C4-2B (cell line): Measurements from ENCODE around the gene SLC66A1.

ENCODE experiments used
- H3K27ac ChIP-seq: fragments of 450-650 bp; 2 replicates; pipeline ENCODE4 v1.5.1; 2017
- ZFX ChIP-seq: fragments of 450-650 bp; IDR thresholded peaks from 2 replicates; pipeline ENCODE4 v1.6.1; 2017
- TF ChIP-seq, protein P1 (sequence below): fragments of 450-650 bp; conservative IDR thresholded peaks from 2 replicates; pipeline ENCODE4 v1.5.1; 2017; ENCODE audit warnings: mild to moderate bottlenecking

SLC66A1 gene

DNA sequence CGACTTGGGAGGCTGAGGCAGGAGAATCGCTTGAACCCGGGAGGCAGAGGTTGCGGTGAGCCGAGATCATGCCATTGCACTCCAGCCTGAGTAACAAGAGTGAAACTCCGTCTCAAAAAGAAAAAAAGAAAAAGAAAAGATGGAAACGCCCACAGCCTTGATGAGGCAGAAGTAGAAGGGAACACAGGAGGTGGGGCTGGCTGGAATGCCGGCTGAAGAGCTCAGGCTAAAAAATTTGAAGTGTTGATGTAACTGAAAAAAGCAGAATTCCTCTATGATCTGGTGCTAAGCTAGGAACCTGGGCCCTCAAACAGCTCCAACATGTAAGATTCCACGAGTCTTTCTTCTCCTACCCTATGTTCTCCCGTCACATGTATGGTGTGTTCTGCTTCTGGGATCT, 53.6 kb downstream of the SLC66A1 start:
- TF ChIP-seq, protein P1, sequence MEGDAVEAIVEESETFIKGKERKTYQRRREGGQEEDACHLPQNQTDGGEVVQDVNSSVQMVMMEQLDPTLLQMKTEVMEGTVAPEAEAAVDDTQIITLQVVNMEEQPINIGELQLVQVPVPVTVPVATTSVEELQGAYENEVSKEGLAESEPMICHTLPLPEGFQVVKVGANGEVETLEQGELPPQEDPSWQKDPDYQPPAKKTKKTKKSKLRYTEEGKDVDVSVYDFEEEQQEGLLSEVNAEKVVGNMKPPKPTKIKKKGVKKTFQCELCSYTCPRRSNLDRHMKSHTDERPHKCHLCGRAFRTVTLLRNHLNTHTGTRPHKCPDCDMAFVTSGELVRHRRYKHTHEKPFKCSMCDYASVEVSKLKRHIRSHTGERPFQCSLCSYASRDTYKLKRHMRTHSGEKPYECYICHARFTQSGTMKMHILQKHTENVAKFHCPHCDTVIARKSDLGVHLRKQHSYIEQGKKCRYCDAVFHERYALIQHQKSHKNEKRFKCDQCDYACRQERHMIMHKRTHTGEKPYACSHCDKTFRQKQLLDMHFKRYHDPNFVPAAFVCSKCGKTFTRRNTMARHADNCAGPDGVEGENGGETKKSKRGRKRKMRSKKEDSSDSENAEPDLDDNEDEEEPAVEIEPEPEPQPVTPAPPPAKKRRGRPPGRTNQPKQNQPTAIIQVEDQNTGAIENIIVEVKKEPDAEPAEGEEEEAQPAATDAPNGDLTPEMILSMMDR: no peak
- no peak for TF ChIP-seq ZFX
- no peak overlapping the region for H3K27ac ChIP-seq

DNA sequence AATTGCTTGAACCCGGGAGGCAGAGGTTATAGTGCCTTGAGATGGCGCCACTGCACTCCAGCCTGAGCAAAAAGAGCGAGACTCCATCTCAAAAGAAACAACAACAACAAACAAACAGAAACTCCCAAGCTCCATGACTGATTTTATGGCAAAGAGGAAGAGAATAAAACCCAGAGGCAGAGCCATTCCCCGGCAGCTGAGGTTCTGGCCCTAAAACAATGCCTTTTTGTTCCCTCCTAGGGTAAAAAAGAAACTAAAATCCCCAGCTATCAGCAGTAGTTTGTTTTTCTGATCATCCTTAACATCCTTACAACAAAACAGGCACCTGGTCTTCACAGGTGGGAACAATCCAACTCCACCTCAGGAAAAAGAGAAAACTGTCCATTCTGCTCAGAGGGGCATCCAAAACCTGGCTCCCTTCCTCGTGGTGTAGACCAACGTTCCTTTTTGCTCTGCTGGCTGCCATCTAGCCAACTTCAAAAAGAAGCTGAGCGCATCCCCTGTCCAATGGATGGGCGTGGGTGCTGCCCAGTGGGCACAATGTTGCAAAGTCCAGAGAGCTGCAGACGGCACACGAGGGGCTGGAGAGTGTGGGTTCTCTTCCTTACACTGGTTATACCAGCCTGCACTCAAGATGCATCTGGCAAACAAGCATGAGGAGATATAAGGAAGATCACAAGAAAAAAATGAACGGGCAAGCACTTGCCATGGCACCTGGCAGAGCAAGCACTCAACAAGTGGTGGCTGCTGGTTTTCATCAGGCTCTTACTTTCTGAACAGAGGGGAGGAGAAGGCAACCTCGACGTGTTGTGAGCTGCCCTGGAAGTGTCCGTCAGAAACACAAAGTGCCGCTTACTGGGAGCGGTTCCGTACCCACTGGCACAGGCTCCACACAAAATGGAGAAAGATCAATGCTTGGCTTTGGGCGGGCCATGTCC, 54.7 kb downstream of the SLC66A1 start:
- no peak overlapping the region for H3K27ac ChIP-seq
- TF ChIP-seq, protein P1: no peak
- no peak for TF ChIP-seq ZFX

- TF ChIP-seq, protein P1: no peak
- TF ChIP-seq ZFX: no peak
Measured at GRCh38 chr1:19367584-19368041, 55.5 kb downstream of the SLC66A1 start.

DNA sequence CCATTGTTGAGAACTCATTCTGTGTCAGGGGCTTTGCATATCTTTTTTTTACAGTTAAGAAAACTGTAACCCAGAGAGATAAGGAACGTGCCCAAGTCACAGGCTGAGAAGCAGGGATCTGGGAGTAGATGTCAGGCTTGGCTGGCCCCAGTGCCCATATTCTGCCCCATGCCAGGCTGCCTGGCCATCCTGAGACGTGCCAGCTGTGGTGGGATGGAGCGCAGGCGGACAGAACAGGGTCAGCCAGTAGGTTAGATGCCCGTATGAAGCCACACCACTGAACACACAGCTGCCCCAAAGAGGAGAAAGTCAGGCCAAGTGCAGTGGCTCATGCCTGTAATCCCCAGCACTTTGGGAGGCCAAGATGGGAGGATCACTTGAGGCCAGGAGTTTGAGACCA, 55.9 kb downstream of the SLC66A1 start:
- TF ChIP-seq ZFX: no peak
- TF ChIP-seq, protein P1: no peak
- H3K27ac ChIP-seq: no peak overlapping the region

More at GRCh38 chr1:19367584-19368041, 55.5 kb downstream of the SLC66A1 start:
- no peak overlapping the region for H3K27ac ChIP-seq

DNA sequence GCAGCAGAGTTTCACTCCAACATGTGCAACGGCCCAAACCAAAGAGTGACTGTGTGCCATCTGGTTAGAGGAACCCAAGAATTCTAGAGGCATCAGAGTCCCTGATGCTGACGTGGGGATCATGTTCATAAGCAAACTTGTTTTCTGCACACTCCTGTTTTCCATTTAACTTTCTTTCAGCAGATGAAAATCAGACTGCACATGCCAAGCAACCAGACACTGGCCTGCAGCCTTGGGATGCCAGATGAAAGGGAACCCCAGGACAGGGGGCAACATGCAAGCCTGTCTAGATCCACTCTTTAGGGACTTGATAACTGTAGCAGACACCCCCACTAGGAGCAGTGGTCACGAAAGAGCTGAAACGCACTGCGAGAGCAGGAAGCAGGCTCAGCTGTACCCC, 56.8 kb downstream of the SLC66A1 start:
- H3K27ac ChIP-seq: no peak overlapping the region

GRCh38 chr1:19369396-19370090, 57.4 kb downstream of the SLC66A1 start:
- no peak overlapping the region for H3K27ac ChIP-seq
- TF ChIP-seq, protein P1: no peak
- TF ChIP-seq ZFX: no peak

More for the DNA sequence above, 56.8 kb downstream of the SLC66A1 start:
- TF ChIP-seq ZFX: no peak
- TF ChIP-seq, protein P1: no peak
